Breast epithelium (tissue), 4 donors: ENCODE results near the gene DDX46. TPM values are rescaled to one million over a fixed set of nuclear protein-coding genes. Genes with fewer than 3 reads are reported as not detected.

Experiments
- DNase-seq, 2 donors: peaks; one replicate each; pipeline ENCODE4 v3.0.0-alpha.2; 2019; ENCODE audit warnings: low spot score in 2 of 2
- H3K27ac ChIP-seq, 2 donors: fragments of 200-600 bp; sonication (generic) in 1 of 2; one replicate each; pipeline ENCODE4 v1.5.1; 2016 to 2019; ENCODE audit warnings: mild to moderate bottlenecking in 1 of 2
- H3K27me3 ChIP-seq, 2 donors: fragments of 200-600 bp; sonication (generic) in 1 of 2; one replicate each; pipeline versions ENCODE4 v1.5.1 to v1.6.0; 2017 to 2019; ENCODE audit warnings: control low read depth in 1 of 2, mild to moderate bottlenecking in 1 of 2
- H3K36me3 ChIP-seq: fragments of 200-600 bp; one replicate; pipeline ENCODE4 v1.5.1; 2019
- H3K4me1 ChIP-seq, 2 donors: fragments of 200-600 bp; sonication (generic); one replicate each; pipeline ENCODE4 v1.5.1; 2016 to 2019; ENCODE audit warnings: control low read depth in 1 of 2
- H3K4me3 ChIP-seq, 3 donors: fragments of 200-600 bp; sonication (generic); 1 replicate in 2 of 3; 2 replicates in 1 of 3; pipeline ENCODE4 v1.5.1; 2016 to 2019; ENCODE audit warnings: mild to moderate bottlenecking in 3 of 3, moderate library complexity in 2 of 3
- H3K9me3 ChIP-seq, 2 donors: fragments of 200-600 bp; sonication (generic) in 1 of 2; one replicate each; pipeline ENCODE4 v1.5.1; 2016 to 2019; ENCODE audit warnings: control low read depth in 1 of 2
- CTCF ChIP-seq, 3 donors: fragments of 450-650 bp; IDR thresholded peaks; one replicate each; pipeline ENCODE4 v1.5.1; 2016 to 2017; ENCODE audit warnings: antibody characterized with exemption in 3 of 3, mild to moderate bottlenecking in 3 of 3, moderate library complexity in 3 of 3
- POLR2A ChIP-seq: fragments of 450-650 bp; IDR thresholded peaks from one replicate; pipeline ENCODE4 v1.6.1; 2016; ENCODE audit warnings: antibody characterized with exemption, mild to moderate bottlenecking, moderate library complexity
- POLR2AphosphoS5 ChIP-seq, 3 donors: sonication (generic); formaldehyde crosslinking; IDR thresholded peaks; one replicate each; pipeline ENCODE4 v1.6.1; 2017; ENCODE audit warnings: antibody characterized with exemption in 3 of 3
- intact Hi-C: fragments of 100-400 bp; cut with DNase I; formaldehyde crosslinking; loops from one replicate; pipeline ENCODE4 v1.15.1; 2023; ENCODE audit warnings: low total_unique reads
- total RNA-seq, 3 donors: library from RNA; depleted of rRNA; stranded (reverse); fragments of >200 nt; gene quantifications; one replicate each; pipeline ENCODE4 v1.1.0, GENCODE V29; 2016

Gene DDX46
- total RNA-seq, 3 donors from 2014 or later, result 37.8 to 62.6 (median 51.1) TPM

GRCh38 chr5:134794819-134795218, 36.2 kb downstream of the DDX46 start:
- no peak for DNase-seq
- H3K4me3 ChIP-seq, result no peak overlapping the region
- no peaks in the 10 kb centered on the region for H3K4me1 ChIP-seq
- TF ChIP-seq POLR2A (no peak), CTCF (IDR thresholded peaks at IDR 0.05) (no peak), POLR2AphosphoS5 (IDR thresholded peaks at IDR 0.05) (no peak)
- intact Hi-C loops, result no loop called here
- no peak overlapping the region for H3K27ac ChIP-seq
- H3K27me3 ChIP-seq, result no peaks in the 10 kb centered on the region
- no peaks in the 10 kb centered on the region for H3K9me3 ChIP-seq
- peaks cover 5% of the 10 kb centered on the region for H3K36me3 ChIP-seq

GRCh38 chr5:134798468-134798867, 39.9 kb downstream of the DDX46 start:
- no peaks in the 10 kb centered on the region for H3K36me3 ChIP-seq
- intact Hi-C loops, result no loop called here
- TF ChIP-seq POLR2AphosphoS5 (IDR thresholded peaks at IDR 0.05), result no peak
- no peak for TF ChIP-seq POLR2A
- TF ChIP-seq CTCF (IDR thresholded peaks at IDR 0.05), result no peak

GRCh38 chr5:134803821-134804220, 45.2 kb downstream of the DDX46 start:
- no peaks in the 10 kb centered on the region for H3K27me3 ChIP-seq
- H3K27ac ChIP-seq, result no peak overlapping the region
- TF ChIP-seq CTCF (IDR thresholded peaks at IDR 0.05) (no peak), POLR2A (no peak), POLR2AphosphoS5 (IDR thresholded peaks at IDR 0.05) (no peak)
- H3K36me3 ChIP-seq, result peaks cover 3% of the 10 kb centered on the region
- H3K4me3 ChIP-seq, result no peak overlapping the region
- no peak for DNase-seq
- H3K9me3 ChIP-seq, result no peaks in the 10 kb centered on the region
- intact Hi-C loops, result no loop called here
- no peaks in the 10 kb centered on the region for H3K4me1 ChIP-seq

More at GRCh38 chr5:134798468-134798867, 39.9 kb downstream of the DDX46 start:
- Histone ChIP-seq H3K4me3 (no peak overlapping the region), H3K9me3 (no peaks in the 10 kb centered on the region), H3K27me3 (no peaks in the 10 kb centered on the region), H3K27ac (no peak overlapping the region), H3K4me1 (no peaks in the 10 kb centered on the region)
- DNase-seq, result no peak

- no peak overlapping the region for H3K4me3 ChIP-seq
- no peaks in the 10 kb centered on the region for H3K9me3 ChIP-seq
- intact Hi-C loops, result no loop called here
- no peaks in the 10 kb centered on the region for H3K4me1 ChIP-seq
- H3K27me3 ChIP-seq, result no peaks in the 10 kb centered on the region
- peaks cover 3% of the 10 kb centered on the region for H3K36me3 ChIP-seq
- TF ChIP-seq POLR2AphosphoS5 (IDR thresholded peaks at IDR 0.05) (no peak), CTCF (IDR thresholded peaks at IDR 0.05) (no peak), POLR2A (no peak)
- H3K27ac ChIP-seq, result no peak overlapping the region
- DNase-seq, result no peak
Measured at GRCh38 chr5:134813407-134813806, 54.8 kb downstream of the DDX46 start.

- H3K36me3 ChIP-seq, result no peaks in the 10 kb centered on the region
- intact Hi-C loops, result no loop called here
- TF ChIP-seq POLR2AphosphoS5 (IDR thresholded peaks at IDR 0.05), result no peak
- TF ChIP-seq POLR2A, result no peak
- TF ChIP-seq CTCF (IDR thresholded peaks at IDR 0.05), result no peak
Measured at GRCh38 chr5:134813827-134814226, 55.2 kb downstream of the DDX46 start.

More at GRCh38 chr5:134813827-134814226, 55.2 kb downstream of the DDX46 start:
- Histone ChIP-seq H3K9me3 (no peaks in the 10 kb centered on the region), H3K27ac (no peak overlapping the region), H3K27me3 (no peaks in the 10 kb centered on the region), H3K4me1 (no peaks in the 10 kb centered on the region), H3K4me3 (no peak overlapping the region)
- no peak for DNase-seq
